ENCODE measurements around the gene TCF20. TPM values are rescaled to one million over a fixed set of nuclear protein-coding genes. Genes with fewer than 3 reads are reported as not detected.

The TCF20 gene
- polyA plus RNA-seq, 3 donors = 0.67 to 11.1 (median 0.99) TPM

GRCh38 chr22:42309865-42310264 lies 39.4 kb upstream of the TCF20 start:
- Mint-ChIP-seq H3K27me3 (ENCODE audit: low read depth in 3 of 3) (peaks cover 17 to 24% (median 22%) of the 10 kb centered on the region in 3 donors), H3K36me3 (no peaks in the 10 kb centered on the region), H3K4me3 (no peak overlapping the region), H3K9me3 (peaks cover 0 to 2% (median 0%) of the 10 kb centered on the region in 7 donors), H3K4me1 (peaks cover 5% of the 10 kb centered on the region), H3K27ac (no peak overlapping the region)
- H2AFZ ChIP-seq (ENCODE audit: insufficient read depth, low read depth, low read length, poor library complexity, severe bottlenecking) = no peak overlapping the region
- H3K9ac ChIP-seq (ENCODE audit: insufficient read depth, low read length, poor library complexity, severe bottlenecking) = no peak overlapping the region
- H3K4me2 ChIP-seq (replicated peaks; ENCODE audit: extremely low read depth, low read length, poor library complexity, severe bottlenecking) = no peak overlapping the region
- no peak for DNase-seq
- intact Hi-C loops (cut with micrococcal nuclease) = loop anchor here in 1 of 2 donors (5.0 kb wide), 1 partner anchor 143 kb away; no protein-coding TSS in a partner anchor
- H4K20me1 ChIP-seq (ENCODE audit: insufficient read depth, low read length) = no peaks in the 10 kb centered on the region
- no peaks in the 10 kb centered on the region for H3K9me3 ChIP-seq (replicated peaks in 1 of 2; ENCODE audit: control insufficient read depth in 1 of 2, insufficient read depth in 1 of 2, low read length in 2 of 2)
- TF ChIP-seq CTCF (IDR thresholded peaks at IDR 0.05) = no peak
- peaks cover 0 to 10% of the 10 kb centered on the region in 2 donors for H3K27me3 ChIP-seq (ENCODE audit: control insufficient read depth in 2 of 2, insufficient read depth in 2 of 2, low read length in 2 of 2)
- H3K27ac ChIP-seq (ENCODE audit: low read depth in 1 of 2, low read length in 2 of 2) = no peak overlapping the region
- WGBS (ENCODE audit: insufficient coverage) = 83% methylated on average over 3 of the region's 3 CpGs
- no peak overlapping the region for H3K4me3 ChIP-seq (replicated peaks in 1 of 3; ENCODE audit: low read depth in 2 of 3, low read length in 3 of 3)
- H3K79me2 ChIP-seq (ENCODE audit: insufficient read depth, low read length) = no peaks in the 10 kb centered on the region
- H3K36me3 ChIP-seq (replicated peaks in 1 of 2; ENCODE audit: control insufficient read depth in 1 of 2, insufficient read depth in 2 of 2, low read length in 2 of 2) = no peaks in the 10 kb centered on the region
- H3K4me1 ChIP-seq (ENCODE audit: control insufficient read depth in 1 of 2, insufficient read depth in 2 of 2, low read length in 2 of 2) = peaks cover 0 to 4% of the 10 kb centered on the region in 2 donors

- Mint-ChIP-seq H3K4me1 (peaks cover 2% of the 10 kb centered on the region), H3K27me3 (ENCODE audit: low read depth in 3 of 3) (peaks cover 15 to 23% (median 21%) of the 10 kb centered on the region in 3 donors), H3K4me3 (no peak overlapping the region), H3K36me3 (no peaks in the 10 kb centered on the region), H3K27ac (no peak overlapping the region), H3K9me3 (peaks cover 0 to 2% (median 0%) of the 10 kb centered on the region in 7 donors)
- intact Hi-C loops (cut with micrococcal nuclease) = no loop called here
- Histone ChIP-seq H3K9ac (ENCODE audit: insufficient read depth, low read length, poor library complexity, severe bottlenecking) (no peak overlapping the region), H3K79me2 (ENCODE audit: insufficient read depth, low read length) (no peaks in the 10 kb centered on the region), H3K4me3 (replicated peaks in 1 of 3; ENCODE audit: low read depth in 2 of 3, low read length in 3 of 3) (no peak overlapping the region), H3K4me1 (ENCODE audit: control insufficient read depth in 1 of 2, insufficient read depth in 2 of 2, low read length in 2 of 2) (peaks cover 0 to 5% of the 10 kb centered on the region in 2 donors), H2AFZ (ENCODE audit: insufficient read depth, low read depth, low read length, poor library complexity, severe bottlenecking) (no peak overlapping the region), H3K4me2 (replicated peaks; ENCODE audit: extremely low read depth, low read length, poor library complexity, severe bottlenecking) (no peak overlapping the region), H3K27ac (ENCODE audit: low read depth in 1 of 2, low read length in 2 of 2) (no peak overlapping the region), H3K36me3 (replicated peaks in 1 of 2; ENCODE audit: control insufficient read depth in 1 of 2, insufficient read depth in 2 of 2, low read length in 2 of 2) (no peaks in the 10 kb centered on the region), H3K9me3 (replicated peaks in 1 of 2; ENCODE audit: control insufficient read depth in 1 of 2, insufficient read depth in 1 of 2, low read length in 2 of 2) (no peaks in the 10 kb centered on the region), H3K27me3 (ENCODE audit: control insufficient read depth in 2 of 2, insufficient read depth in 2 of 2, low read length in 2 of 2) (peaks cover 0 to 6% of the 10 kb centered on the region in 2 donors), H4K20me1 (ENCODE audit: insufficient read depth, low read length) (no peaks in the 10 kb centered on the region)
- WGBS (ENCODE audit: insufficient coverage) = 99% methylated on average over 16 of the region's 17 CpGs
- no peak for TF ChIP-seq CTCF (IDR thresholded peaks at IDR 0.05)
- DNase-seq = no peak
These were observed 38.5 kb upstream of the TCF20 start for GRCh38 chr22:42308892-42309468.
